Esophagus muscularis mucosa (tissue), 4 donors: ENCODE results near the gene PLEKHA8. TPM values are rescaled to one million over a fixed set of nuclear protein-coding genes. Genes with fewer than 3 reads are reported as not detected.

Experiments
- DNase-seq: peaks from one replicate; pipeline ENCODE4 v3.0.0-alpha.2; 2017; ENCODE audit errors: extremely low spot score
- H3K27ac ChIP-seq, 4 donors: fragments of 200-600 bp; sonication (generic); replicated peaks in 1 of 4; 1 replicate in 3 of 4; 2 replicates in 1 of 4; pipeline ENCODE4 v1.5.1; 2016 to 2019; ENCODE audit warnings: mild to moderate bottlenecking in 1 of 4
- H3K27me3 ChIP-seq, 4 donors: fragments of 200-600 bp; sonication (generic); one replicate each; pipeline versions ENCODE4 v1.5.1 to v1.6.0; 2016 to 2019
- H3K36me3 ChIP-seq, 4 donors: fragments of 200-600 bp; sonication (generic); one replicate each; pipeline ENCODE4 v1.5.1; 2016 to 2019
- H3K4me1 ChIP-seq, 4 donors: fragments of 200-600 bp; sonication (generic); one replicate each; pipeline ENCODE4 v1.5.1; 2016 to 2019
- H3K4me3 ChIP-seq, 4 donors: fragments of 200-600 bp; sonication (generic); 1 replicate in 2 of 4; 2 replicates in 2 of 4; pipeline ENCODE4 v1.5.1; 2016 to 2019; ENCODE audit warnings: mild to moderate bottlenecking in 4 of 4, moderate library complexity in 1 of 4
- H3K9me3 ChIP-seq, 4 donors: fragments of 200-600 bp; sonication (generic); 1 replicate in 3 of 4; 2 replicates in 1 of 4; pipeline ENCODE4 v1.5.1; 2016 to 2019
- CTCF ChIP-seq, 3 experiments: fragments of 200-600 bp in 2 of 3; fragments of 450-650 bp in 1 of 3; sonication (generic) in 2 of 3; IDR thresholded peaks; one replicate each; pipeline ENCODE4 v1.5.1; 2017 to 2019; ENCODE audit warnings: antibody characterized with exemption in 3 of 3, mild to moderate bottlenecking in 2 of 3, moderate library complexity in 1 of 3
- EP300 ChIP-seq: sonication (generic); formaldehyde crosslinking; IDR thresholded peaks from one replicate; pipeline ENCODE4 v1.6.1; 2017; ENCODE audit warnings: antibody characterized with exemption
- POLR2A ChIP-seq: fragments of 450-650 bp; IDR thresholded peaks from one replicate; pipeline ENCODE4 v1.6.1; 2017; ENCODE audit warnings: antibody characterized with exemption, moderate library complexity, mild to moderate bottlenecking, low read depth
- POLR2AphosphoS5 ChIP-seq, 2 donors: sonication (generic); formaldehyde crosslinking; IDR thresholded peaks; one replicate each; pipeline ENCODE4 v1.6.1; 2017; ENCODE audit warnings: antibody characterized with exemption in 2 of 2
- WGBS: methylation state at CpG from one replicate; pipeline ENCODE4 v1.1.5; 2018; 5-methylcytosine and 5-hydroxymethylcytosine counted together
- intact Hi-C: fragments of 100-400 bp; cut with DNase I; formaldehyde crosslinking; loops from one replicate; pipeline ENCODE4 v1.15.1; 2023
- total RNA-seq, 4 donors: library from RNA; depleted of rRNA; stranded (reverse); fragments of >200 nt; gene quantifications; one replicate each; pipeline versions ENCODE4 v1.1.0 to v1.2.1, GENCODE V29; 2016

PLEKHA8 gene
- total RNA-seq, 4 donors from 2014 or later, result 6.6 to 11.9 (median 10.2) TPM

GRCh38 chr7:30173058-30173897, 145.1 kb downstream of the PLEKHA8 start:
- peak overlapping the region; percentile 79 to 84 (median 81) for H3K27ac ChIP-seq
- WGBS, result 31% methylated on average over 12 of the region's 13 CpGs
- TF ChIP-seq POLR2A (no peak), CTCF (IDR thresholded peaks at IDR 0.05) (peak; percentile 40 to 54 (median 48)), EP300 (no peak), POLR2AphosphoS5 (IDR thresholded peaks at IDR 0.05) (peak; percentile 74 to 80)
- intact Hi-C loops, result no loop called here
- no peak for DNase-seq
- peak overlapping the region in 1 of 4 donors; percentile 25 for H3K4me3 ChIP-seq
- no peaks in the 10 kb centered on the region for H3K27me3 ChIP-seq
- H3K36me3 ChIP-seq, result no peaks in the 10 kb centered on the region
- no peaks in the 10 kb centered on the region for H3K9me3 ChIP-seq
- peaks cover 43 to 86% (median 61%) of the 10 kb centered on the region in 4 donors for H3K4me1 ChIP-seq

GRCh38 chr7:30175180-30175579, 147.0 kb downstream of the PLEKHA8 start:
- Histone ChIP-seq H3K27ac (peak overlapping the region; percentile 48 to 84 (median 81)), H3K36me3 (no peaks in the 10 kb centered on the region), H3K4me1 (peaks cover 49 to 92% (median 69%) of the 10 kb centered on the region in 4 donors), H3K27me3 (no peaks in the 10 kb centered on the region), H3K9me3 (no peaks in the 10 kb centered on the region), H3K4me3 (no peak overlapping the region)
- WGBS, result 69% methylated on average over 3 of the region's 3 CpGs
- intact Hi-C loops, result no loop called here
- no peak for DNase-seq
- TF ChIP-seq POLR2AphosphoS5 (IDR thresholded peaks at IDR 0.05) (no peak), CTCF (IDR thresholded peaks at IDR 0.05) (no peak), POLR2A (no peak), EP300 (no peak)

GRCh38 chr7:30175636-30176147, 147.5 kb downstream of the PLEKHA8 start:
- Histone ChIP-seq H3K9me3 (no peaks in the 10 kb centered on the region), H3K4me3 (no peak overlapping the region), H3K36me3 (no peaks in the 10 kb centered on the region), H3K27ac (peak overlapping the region in 1 of 4 donors; percentile 84), H3K4me1 (peaks cover 49 to 87% (median 70%) of the 10 kb centered on the region in 4 donors), H3K27me3 (no peaks in the 10 kb centered on the region)
- TF ChIP-seq CTCF (IDR thresholded peaks at IDR 0.05), result no peak
- TF ChIP-seq EP300, result no peak
- TF ChIP-seq POLR2AphosphoS5 (IDR thresholded peaks at IDR 0.05), result no peak
- TF ChIP-seq POLR2A, result no peak
- no peak for DNase-seq
- intact Hi-C loops, result no loop called here
- 87% methylated on average over 7 of the region's 7 CpGs for WGBS

- intact Hi-C loops, result no loop called here
- TF ChIP-seq POLR2A, result no peak
- no peak for TF ChIP-seq POLR2AphosphoS5 (IDR thresholded peaks at IDR 0.05)
- TF ChIP-seq CTCF (IDR thresholded peaks at IDR 0.05), result no peak
- no peak for TF ChIP-seq EP300
These were observed 148.4 kb downstream of the PLEKHA8 start for GRCh38 chr7:30176463-30177109.

More at GRCh38 chr7:30176463-30177109, 148.4 kb downstream of the PLEKHA8 start:
- H3K4me3 ChIP-seq, result no peak overlapping the region
- H3K4me1 ChIP-seq, result peaks cover 49 to 87% (median 76%) of the 10 kb centered on the region in 4 donors
- no peaks in the 10 kb centered on the region for H3K27me3 ChIP-seq
- no peaks in the 10 kb centered on the region for H3K36me3 ChIP-seq
- WGBS, result 86% methylated on average over 6 of the region's 6 CpGs
- no peak for DNase-seq
- H3K27ac ChIP-seq, result peak overlapping the region in 1 of 4 donors; percentile 3
- no peaks in the 10 kb centered on the region for H3K9me3 ChIP-seq
